Kidney epithelial cell (primary cell): ENCODE results near the gene EVX1. TPM values are rescaled to one million over a fixed set of nuclear protein-coding genes. Genes with fewer than 3 reads are reported as not detected.

Experiments used
- DNase-seq: peaks from one replicate; pipeline ENCODE4 v3.0.0-alpha.2; 2010; ENCODE audit warnings: low read depth
- H3K27me3 ChIP-seq: 2 replicates; pipeline ENCODE4 v1.6.0; 2011; ENCODE audit warnings: low read length; ENCODE audit not compliant: control insufficient read depth, insufficient read depth
- H3K36me3 ChIP-seq: 2 replicates; pipeline ENCODE4 v1.5.1; 2011; ENCODE audit warnings: low read length; ENCODE audit not compliant: control insufficient read depth, insufficient read depth
- H3K4me3 ChIP-seq: 2 replicates; pipeline ENCODE4 v1.5.1; 2011; ENCODE audit warnings: low read depth, mild to moderate bottlenecking, control low read depth, low read length
- CTCF ChIP-seq: IDR thresholded peaks from 2 replicates; pipeline ENCODE4 v1.5.1; 2011; ENCODE audit warnings: mild to moderate bottlenecking, moderate library complexity, low read length, control low read depth, inconsistent platforms; ENCODE audit not compliant: insufficient read depth, poor library complexity, severe bottlenecking
- total RNA-seq: library from RNA; depleted of rRNA; stranded (reverse); fragments of >200 nt; gene quantifications from 2 replicates; pipeline ENCODE4 v1.2.3, GENCODE V29; 2015

Gene EVX1
- total RNA-seq, 1 donor from 2014 or later: not detected

- Histone ChIP-seq H3K36me3 (no peaks in the 10 kb centered on the region), H3K4me3 (no peak overlapping the region), H3K27me3 (peaks cover 85% of the 10 kb centered on the region)
- no peak for DNase-seq
- TF ChIP-seq CTCF: no peak
These were observed 38.5 kb upstream of the EVX1 start for GRCh38 chr7:27203964-27204594.

GRCh38 chr7:27204851-27205322 lies 37.7 kb upstream of the EVX1 start:
- TF ChIP-seq CTCF: no peak
- no peak overlapping the region for H3K4me3 ChIP-seq
- DNase-seq: no peak
- H3K27me3 ChIP-seq: peaks cover 86% of the 10 kb centered on the region
- no peaks in the 10 kb centered on the region for H3K36me3 ChIP-seq

DNA sequence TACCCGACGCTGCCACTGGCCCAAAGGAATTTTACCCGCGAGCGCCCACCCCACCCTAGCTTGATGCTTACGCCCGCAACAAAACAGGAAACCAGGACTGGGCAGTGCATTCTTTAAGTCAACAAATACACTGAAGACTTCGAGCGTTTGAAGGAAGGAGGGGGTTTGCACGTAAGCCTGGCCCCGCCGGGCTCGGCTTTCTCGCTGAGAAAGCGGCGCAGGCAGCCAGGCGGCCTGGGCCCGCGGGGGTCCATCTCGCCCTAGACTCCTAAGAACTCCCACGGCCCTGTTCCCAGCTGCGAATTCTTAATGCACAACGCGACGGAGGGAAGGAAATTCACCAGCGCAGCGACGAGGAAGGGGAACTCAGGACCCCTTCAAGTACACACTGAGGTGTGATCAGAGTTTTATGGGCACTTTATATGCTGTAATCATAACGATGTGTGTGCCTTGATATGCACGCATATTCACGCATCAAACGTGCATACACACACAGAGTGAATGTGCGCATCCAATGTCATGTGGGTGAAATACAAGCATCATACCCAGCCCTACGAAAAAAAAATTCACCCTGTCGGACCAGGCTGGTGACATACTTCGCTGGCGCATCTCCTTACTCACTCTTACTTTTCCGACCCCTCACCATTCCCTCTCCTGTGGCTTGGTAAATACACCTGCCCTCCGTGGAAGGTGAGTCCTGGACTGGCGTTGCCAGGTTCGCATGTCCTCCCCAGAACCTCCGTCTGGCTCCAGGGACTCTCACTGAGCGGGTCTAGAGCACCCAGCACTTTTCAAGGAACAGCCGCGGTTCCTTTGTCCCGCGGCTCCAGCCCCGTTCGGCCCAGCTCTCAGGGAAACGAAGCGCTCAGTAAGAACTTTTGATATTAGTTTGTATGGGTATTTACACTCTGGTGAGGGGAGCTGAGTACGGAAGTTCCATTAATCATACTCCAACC lies 37.0 kb upstream of the EVX1 start:
- DNase-seq: no peak
- no peak overlapping the region for H3K4me3 ChIP-seq
- no peaks in the 10 kb centered on the region for H3K36me3 ChIP-seq
- peaks cover 88% of the 10 kb centered on the region for H3K27me3 ChIP-seq
- TF ChIP-seq CTCF: no peak

GRCh38 chr7:27207348-27207985 lies 35.1 kb upstream of the EVX1 start:
- no peak for TF ChIP-seq CTCF
- H3K27me3 ChIP-seq: peaks cover 84% of the 10 kb centered on the region
- H3K4me3 ChIP-seq: no peak overlapping the region
- DNase-seq: no peak
- H3K36me3 ChIP-seq: no peaks in the 10 kb centered on the region

- DNase-seq: no peak
- H3K36me3 ChIP-seq: no peaks in the 10 kb centered on the region
- no peak overlapping the region for H3K4me3 ChIP-seq
- H3K27me3 ChIP-seq: peaks cover 86% of the 10 kb centered on the region
- no peak for TF ChIP-seq CTCF
These were observed 33.6 kb upstream of the EVX1 start for GRCh38 chr7:27208998-27209397.
